Smooth muscle cell (in vitro differentiated cells): ENCODE data around the gene TIMM22. TPM values are rescaled to one million over a fixed set of nuclear protein-coding genes. Genes with fewer than 3 reads are reported as not detected.
"Not testable (repeated sequence)": the region's sequence is repeated elsewhere in the genome, so short reads cannot be mapped to it uniquely, and the experiment has no call there.

Experiments used
- DNase-seq: peaks from one replicate; lab custom pipeline; 2025; ENCODE audit not compliant: unreplicated experiment; lab: John Stamatoyannopoulos, UW
- H2AFZ ChIP-seq: fragments of 200-600 bp; sonication (generic); 2 replicates; pipeline ENCODE4 v1.6.0; 2016; ENCODE audit warnings: antibody characterized with exemption, low read depth, mild to moderate bottlenecking
- H3F3A ChIP-seq: fragments of 200-600 bp; sonication (generic); 2 replicates; pipeline ENCODE4 v1.6.0; 2017; ENCODE audit warnings: antibody characterized with exemption, low read depth
- H3K27ac ChIP-seq: fragments of 200-600 bp; sonication (generic); 2 replicates; pipeline ENCODE4 v1.5.1; 2016; ENCODE audit warnings: low read depth, mild to moderate bottlenecking
- H3K27me3 ChIP-seq: fragments of 200-600 bp; sonication (generic); 2 replicates; pipeline ENCODE4 v1.6.1; 2016; ENCODE audit warnings: low read depth, mild to moderate bottlenecking
- H3K36me3 ChIP-seq: fragments of 200-600 bp; sonication (generic); 2 replicates; pipeline ENCODE4 v1.5.1; 2016; ENCODE audit warnings: low read depth
- H3K4me1 ChIP-seq: fragments of 200-600 bp; sonication (generic); 2 replicates; pipeline ENCODE4 v1.5.1; 2016; ENCODE audit warnings: low read depth
- H3K4me2 ChIP-seq: fragments of 200-600 bp; sonication (generic); 2 replicates; pipeline ENCODE4 v1.6.0; 2016; ENCODE audit warnings: mild to moderate bottlenecking
- H3K4me3 ChIP-seq: fragments of 200-600 bp; sonication (generic); 2 replicates; pipeline ENCODE4 v1.5.1; 2016; ENCODE audit warnings: mild to moderate bottlenecking
- H3K79me2 ChIP-seq: fragments of 200-600 bp; sonication (generic); 2 replicates; pipeline ENCODE4 v1.6.0; 2016; ENCODE audit warnings: low read depth, mild to moderate bottlenecking
- H3K9ac ChIP-seq: fragments of 200-600 bp; sonication (generic); 2 replicates; pipeline ENCODE4 v1.6.0; 2016; ENCODE audit warnings: low read depth
- H3K9me3 ChIP-seq: fragments of 200-600 bp; sonication (generic); replicated peaks from 2 replicates; pipeline ENCODE4 v1.5.1; 2016; ENCODE audit warnings: low read depth
- H4K20me1 ChIP-seq: fragments of 200-600 bp; sonication (generic); 2 replicates; pipeline ENCODE4 v1.6.0; 2016; ENCODE audit warnings: low read depth
- CTCF ChIP-seq: fragments of 200-600 bp; sonication (generic); IDR thresholded peaks from 2 replicates; pipeline ENCODE4 v1.5.1; 2017; ENCODE audit warnings: borderline replicate concordance, mild to moderate bottlenecking, antibody characterized with exemption; ENCODE audit not compliant: insufficient read depth, poor library complexity, severe bottlenecking
- WGBS: methylation state at CpG from one replicate; pipeline ENCODE4 v1.1.7; 2016; ENCODE audit warnings: low lambda C conversion rate; 5-methylcytosine and 5-hydroxymethylcytosine counted together
- polyA plus RNA-seq: library from polyadenylated mRNA; unstranded; fragments of >200 nt; fragmentation: Nextera tagmentation; extraction: Ambion mirVana; gene quantifications from 2 replicates; pipeline ENCODE4 v1.2.1, GENCODE V29; 2016
- total RNA-seq: library from RNA; depleted of rRNA; stranded (reverse); fragments of >200 nt; gene quantifications from 2 replicates; pipeline ENCODE4 v1.2.3, GENCODE V29; 2014

The TIMM22 gene
- total and polyA plus RNA-seq, 2 experiments from 2014 or later: 13.7 to 24.0 TPM

- Histone ChIP-seq H3F3A (no peaks in the 10 kb centered on the region), H3K79me2 (peaks cover 10% of the 10 kb centered on the region), H3K36me3 (no peaks in the 10 kb centered on the region), H3K4me3 (no peak overlapping the region), H3K27me3 (no peaks in the 10 kb centered on the region), H3K4me2 (no peak overlapping the region), H2AFZ (no peak overlapping the region), H3K4me1 (peaks cover 3% of the 10 kb centered on the region), H3K9ac (no peak overlapping the region), H4K20me1 (peaks cover 3% of the 10 kb centered on the region), H3K27ac (no peak overlapping the region), H3K9me3 (no peaks in the 10 kb centered on the region)
- WGBS: 59% methylated on average over 13 of the region's 13 CpGs
- no peak for DNase-seq
- no peak for TF ChIP-seq CTCF
Observed at GRCh38 chr17:992933-993332, 4.0 kb upstream of the TIMM22 start.

- H3K4me2 ChIP-seq, H3K4me1 ChIP-seq, H3K27ac ChIP-seq, H3F3A ChIP-seq, H3K9me3 ChIP-seq, H3K4me3 ChIP-seq, H3K9ac ChIP-seq, DNase-seq, H3K27me3 ChIP-seq, H3K36me3 ChIP-seq, H2AFZ ChIP-seq: not testable (repeated sequence)
- peaks cover 23% of the 10 kb centered on the region for H4K20me1 ChIP-seq
- WGBS: 90% methylated on average over 8 of the region's 8 CpGs
- peaks cover 16% of the 10 kb centered on the region for H3K79me2 ChIP-seq
Observed at GRCh38 chr17:995324-995723, 1.6 kb upstream of the TIMM22 start.

GRCh38 chr17:998111-998510 lies 1.2 kb downstream of the TIMM22 start:
- WGBS: 91% methylated on average over 2 of the region's 2 CpGs
- Histone ChIP-seq H3K27me3 (no peaks in the 10 kb centered on the region), H3K4me3 (peak overlapping the region; percentile 92), H3K79me2 (peaks cover 16% of the 10 kb centered on the region), H3F3A (peaks cover 7% of the 10 kb centered on the region), H3K4me2 (peak overlapping the region; percentile 97), H2AFZ (no peak overlapping the region), H3K27ac (no peak overlapping the region), H3K9ac (peak overlapping the region; percentile 95), H4K20me1 (peaks cover 43% of the 10 kb centered on the region), H3K36me3 (no peaks in the 10 kb centered on the region), H3K4me1 (peaks cover 6% of the 10 kb centered on the region), H3K9me3 (no peaks in the 10 kb centered on the region)
- TF ChIP-seq CTCF: no peak
- DNase-seq: no peak

GRCh38 chr17:1000597-1001461 lies 3.9 kb downstream of the TIMM22 start:
- Histone ChIP-seq H3K36me3 (no peaks in the 10 kb centered on the region), H2AFZ (no peak overlapping the region), H3K4me3 (no peak overlapping the region), H4K20me1 (peaks cover 43% of the 10 kb centered on the region), H3K9me3 (no peaks in the 10 kb centered on the region), H3K4me2 (no peak overlapping the region), H3K9ac (no peak overlapping the region), H3K27ac (peak overlapping the region; percentile 48), H3K27me3 (no peaks in the 10 kb centered on the region), H3K4me1 (peaks cover 6% of the 10 kb centered on the region), H3F3A (peaks cover 14% of the 10 kb centered on the region), H3K79me2 (peaks cover 16% of the 10 kb centered on the region)
- no peak for TF ChIP-seq CTCF
- 63% methylated on average over 15 of the region's 15 CpGs for WGBS
- no peak for DNase-seq
